Nephron progenitor cell (in vitro differentiated cells): ENCODE data around the gene KMT2B.

Source experiments
- DNase-seq: peaks from one replicate; pipeline ENCODE4 v3.0.0; 2021
- H3K27ac Mint-ChIP-seq: 2 replicates; pipeline ENCODE4 v1.8.0; 2021; ENCODE audit warnings: mild to moderate bottlenecking, moderate library complexity, mixed read lengths
- H3K27me3 Mint-ChIP-seq: 2 replicates; pipeline ENCODE4 v1.8.0; 2021; ENCODE audit warnings: mild to moderate bottlenecking, low read depth, mixed read lengths; ENCODE audit not compliant: poor library complexity
- H3K36me3 Mint-ChIP-seq: 2 replicates; pipeline ENCODE4 v1.8.0; 2021; ENCODE audit warnings: low read depth, mixed read lengths
- H3K4me1 Mint-ChIP-seq: 2 replicates; pipeline ENCODE4 v1.8.0; 2021; ENCODE audit warnings: mixed read lengths
- H3K4me3 Mint-ChIP-seq: 2 replicates; pipeline ENCODE4 v1.8.0; 2021; ENCODE audit warnings: mild to moderate bottlenecking, moderate library complexity, mixed read lengths
- H3K9me3 Mint-ChIP-seq: 2 replicates; pipeline ENCODE4 v1.8.0; 2021; ENCODE audit warnings: mild to moderate bottlenecking, moderate library complexity, mixed read lengths
- TF ChIP-seq, protein P1 (sequence below): fragments of 200-600 bp; sonication (generic); IDR thresholded peaks from 2 replicates; pipeline ENCODE4 v1.5.0; 2021; ENCODE audit warnings: antibody characterized with exemption

Gene KMT2B

DNA sequence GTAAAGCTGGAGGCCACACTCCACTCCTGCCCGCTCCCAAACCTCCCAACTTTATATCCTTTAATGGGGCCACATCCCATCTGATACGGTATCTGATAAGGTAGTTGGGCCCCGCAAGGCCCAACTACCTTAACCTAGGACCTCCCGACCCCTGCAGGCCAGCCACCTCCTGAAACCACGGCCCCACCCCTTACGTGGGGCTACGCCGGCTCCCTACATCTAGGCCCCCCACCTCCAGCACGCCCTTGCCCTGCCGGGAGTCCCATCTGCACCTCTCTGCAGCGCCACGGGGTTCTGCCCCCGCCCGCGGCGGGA, 22.3 kb downstream of the KMT2B start:
- Mint-ChIP-seq H3K36me3 (peaks cover 26% of the 10 kb centered on the region), H3K27ac (no peak overlapping the region), H3K4me1 (peaks cover 28% of the 10 kb centered on the region), H3K27me3 (peaks cover 3% of the 10 kb centered on the region), H3K4me3 (peak overlapping the region; percentile 85), H3K9me3 (no peaks in the 10 kb centered on the region)
- DNase-seq, result no peak
- TF ChIP-seq, protein P1, sequence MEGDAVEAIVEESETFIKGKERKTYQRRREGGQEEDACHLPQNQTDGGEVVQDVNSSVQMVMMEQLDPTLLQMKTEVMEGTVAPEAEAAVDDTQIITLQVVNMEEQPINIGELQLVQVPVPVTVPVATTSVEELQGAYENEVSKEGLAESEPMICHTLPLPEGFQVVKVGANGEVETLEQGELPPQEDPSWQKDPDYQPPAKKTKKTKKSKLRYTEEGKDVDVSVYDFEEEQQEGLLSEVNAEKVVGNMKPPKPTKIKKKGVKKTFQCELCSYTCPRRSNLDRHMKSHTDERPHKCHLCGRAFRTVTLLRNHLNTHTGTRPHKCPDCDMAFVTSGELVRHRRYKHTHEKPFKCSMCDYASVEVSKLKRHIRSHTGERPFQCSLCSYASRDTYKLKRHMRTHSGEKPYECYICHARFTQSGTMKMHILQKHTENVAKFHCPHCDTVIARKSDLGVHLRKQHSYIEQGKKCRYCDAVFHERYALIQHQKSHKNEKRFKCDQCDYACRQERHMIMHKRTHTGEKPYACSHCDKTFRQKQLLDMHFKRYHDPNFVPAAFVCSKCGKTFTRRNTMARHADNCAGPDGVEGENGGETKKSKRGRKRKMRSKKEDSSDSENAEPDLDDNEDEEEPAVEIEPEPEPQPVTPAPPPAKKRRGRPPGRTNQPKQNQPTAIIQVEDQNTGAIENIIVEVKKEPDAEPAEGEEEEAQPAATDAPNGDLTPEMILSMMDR, result no peak

DNA sequence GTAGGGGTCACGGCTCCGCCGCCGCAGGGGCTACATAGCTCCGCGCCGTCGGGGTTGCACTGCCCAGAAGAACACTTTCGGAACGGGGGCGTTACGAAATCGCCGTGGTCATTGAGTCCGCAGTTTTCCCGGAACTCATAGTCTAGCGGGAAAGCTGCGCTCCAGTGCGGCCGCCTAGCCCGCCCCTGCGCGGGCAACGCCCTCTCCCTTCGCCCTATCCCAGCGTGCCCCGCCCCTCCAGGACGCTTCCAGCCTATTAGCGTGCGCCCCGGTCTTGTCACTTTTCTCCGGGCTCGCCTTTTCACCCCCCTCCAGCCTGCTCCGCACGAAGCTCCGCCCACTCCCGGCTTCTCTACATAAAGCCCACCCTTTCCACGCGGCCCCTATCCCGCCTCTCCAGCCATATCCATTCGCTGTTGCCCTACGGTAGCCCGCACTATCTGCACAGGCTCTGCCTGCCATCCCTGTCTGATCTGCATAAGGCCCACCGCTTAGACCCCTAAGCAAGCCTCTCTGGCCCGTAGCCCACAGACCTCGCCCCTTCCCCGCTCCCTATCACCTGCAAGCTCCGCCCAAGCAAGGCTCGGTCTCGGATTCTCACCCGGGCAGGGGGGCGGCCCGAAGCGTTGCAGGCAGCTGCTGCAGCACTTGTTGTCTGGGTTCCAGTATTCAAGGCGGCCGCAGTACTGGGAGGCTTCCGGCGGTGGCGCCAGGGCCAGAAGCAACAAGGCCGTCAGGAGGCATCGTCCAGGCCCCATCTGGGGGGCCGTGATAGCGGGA, 22.8 kb downstream of the KMT2B start:
- Mint-ChIP-seq H3K36me3 (peaks cover 23% of the 10 kb centered on the region), H3K4me1 (peaks cover 30% of the 10 kb centered on the region), H3K27me3 (peaks cover 2% of the 10 kb centered on the region), H3K9me3 (no peaks in the 10 kb centered on the region), H3K27ac (peak overlapping the region; percentile 98), H3K4me3 (peak overlapping the region; percentile 85)
- TF ChIP-seq, protein P1, result peak; percentile 26
- peak; percentile 98 for DNase-seq

- DNase-seq, result no peak
- Mint-ChIP-seq H3K27ac (peak overlapping the region; percentile 98), H3K9me3 (no peaks in the 10 kb centered on the region), H3K4me1 (peaks cover 36% of the 10 kb centered on the region), H3K4me3 (peak overlapping the region; percentile 85), H3K36me3 (peaks cover 20% of the 10 kb centered on the region), H3K27me3 (peaks cover 2% of the 10 kb centered on the region)
- TF ChIP-seq, protein P1, result peak; percentile 11
These were observed 23.4 kb downstream of the KMT2B start for GRCh38 chr19:35741203-35741515.

GRCh38 chr19:35742121-35742724, 24.4 kb downstream of the KMT2B start, which contains the start of gene IGFLR1:
TSS of gene IGFLR1 (minus strand) at chr19:35742452. CDS start at chr19:35741180, 1,272 bp downstream.
- no peaks in the 10 kb centered on the region for H3K9me3 Mint-ChIP-seq
- H3K27ac Mint-ChIP-seq, result no peak within 1 kb of the TSS
- no peak for DNase-seq
- TF ChIP-seq, protein P1, result no peak
- H3K4me3 Mint-ChIP-seq, result peak within 1 kb of the TSS; percentile 74
- H3K27me3 Mint-ChIP-seq, result peaks cover 2% of the 10 kb centered on the region
- H3K4me1 Mint-ChIP-seq, result peaks cover 46% of the 10 kb centered on the region
- peaks cover 14% of the 10 kb centered on the region for H3K36me3 Mint-ChIP-seq

GRCh38 chr19:35743640-35744429, 26.0 kb downstream of the KMT2B start:
- no peak overlapping the region for H3K27ac Mint-ChIP-seq
- H3K27me3 Mint-ChIP-seq, result peaks cover 2% of the 10 kb centered on the region
- H3K4me1 Mint-ChIP-seq, result peaks cover 61% of the 10 kb centered on the region
- no peaks in the 10 kb centered on the region for H3K9me3 Mint-ChIP-seq
- peaks cover 6% of the 10 kb centered on the region for H3K36me3 Mint-ChIP-seq
- TF ChIP-seq, protein P1, result no peak
- peak overlapping the region; percentile 100 for H3K4me3 Mint-ChIP-seq
- DNase-seq, result no peak
